PC-3 (cell line): ENCODE measurements around the gene SHROOM3. TPM values are rescaled to one million over a fixed set of nuclear protein-coding genes. Genes with fewer than 3 reads are reported as not detected.

Experiments used
- ATAC-seq: fragments of 200-7000 bp; cut with Tn5 transposase; 2 replicates; pipeline ENCODE4 v1.9.1; 2020; ENCODE audit warnings: mild to moderate bottlenecking, moderate library complexity
- BruUV-seq: library from RNA; stranded (reverse); fragments of 400-500 nt; replicated peaks from 2 replicates; lab custom pipeline; 2021; lab: Mats Ljungman, UMichigan
- CTCF ChIA-PET: fragments of 300-600 bp; sonication (Branson Sonifier 250); formaldehyde crosslinking; loops from one replicate; lab custom pipeline; 2022; ENCODE audit warnings: antibody characterized with exemption; lab: Charles Lee
- POLR2A ChIA-PET: fragments of 300-600 bp; sonication (Branson Sonifier 250); formaldehyde crosslinking; loops from one replicate; lab custom pipeline; 2022; ENCODE audit warnings: antibody characterized with exemption; ENCODE audit not compliant: unreplicated experiment; lab: Charles Lee
- DNase-seq: peaks from one replicate; pipeline ENCODE4 v3.0.0-alpha.2; 2015
- H2AFZ ChIP-seq: fragments of 300-600 bp; sonication (generic); 2 replicates; pipeline ENCODE4 v1.6.0; 2016; ENCODE audit warnings: antibody characterized with exemption, low read length
- H3F3A ChIP-seq: fragments of 300-600 bp; sonication (generic); one replicate; pipeline ENCODE4 v1.6.0; 2017; ENCODE audit warnings: antibody characterized with exemption, low read length, control low read depth, mild to moderate bottlenecking; ENCODE audit not compliant: unreplicated experiment
- H3K27ac ChIP-seq: fragments of 300-600 bp; sonication (generic); 2 replicates; pipeline ENCODE4 v1.5.1; 2016; ENCODE audit warnings: mild to moderate bottlenecking, low read length
- H3K27me3 ChIP-seq: fragments of 300-600 bp; sonication (generic); 2 replicates; pipeline ENCODE4 v1.6.1; 2016; ENCODE audit warnings: low read length, mixed read lengths
- H3K36me3 ChIP-seq: fragments of 300-600 bp; sonication (generic); 2 replicates; pipeline ENCODE4 v1.6.1; 2016; ENCODE audit warnings: low read depth, mixed run types, low read length, mixed read lengths
- H3K4me1 ChIP-seq: fragments of 300-600 bp; sonication (generic); 2 replicates; pipeline ENCODE4 v1.5.1; 2016; ENCODE audit warnings: low read length; ENCODE audit not compliant: insufficient read depth
- H3K4me2 ChIP-seq: fragments of 300-600 bp; sonication (generic); 2 replicates; pipeline ENCODE4 v1.6.0; 2016; ENCODE audit warnings: low read length
- H3K4me3 ChIP-seq: fragments of 300-600 bp; sonication (generic); 2 replicates; pipeline ENCODE4 v1.5.1; 2016; ENCODE audit warnings: mild to moderate bottlenecking, low read length, mixed read lengths
- H3K79me2 ChIP-seq: fragments of 300-600 bp; sonication (generic); 2 replicates; pipeline ENCODE4 v1.6.1; 2017; ENCODE audit warnings: low read length, mixed read lengths
- H3K9ac ChIP-seq: fragments of 300-600 bp; sonication (generic); 2 replicates; pipeline ENCODE4 v1.6.0; 2016; ENCODE audit warnings: mild to moderate bottlenecking, low read length
- H3K9me2 ChIP-seq: fragments of 300-600 bp; sonication (generic); replicated peaks from 2 replicates; pipeline ENCODE4 v1.6.1; 2016; ENCODE audit warnings: mixed run types, low read length, mixed read lengths
- H3K9me3 ChIP-seq: fragments of 300-600 bp; sonication (generic); 2 replicates; pipeline ENCODE4 v1.6.1; 2016; ENCODE audit warnings: low read length, mixed read lengths
- H4K20me1 ChIP-seq: fragments of 300-600 bp; sonication (generic); 2 replicates; pipeline ENCODE4 v1.6.1; 2016; ENCODE audit warnings: low read length, mixed read lengths
- EZH2 ChIP-seq: fragments of 300-600 bp; sonication (generic); IDR thresholded peaks from one replicate; pipeline ENCODE4 v1.6.1; 2017; ENCODE audit warnings: antibody characterized with exemption, mild to moderate bottlenecking, low read length; ENCODE audit not compliant: unreplicated experiment
- EZH2phosphoT487 ChIP-seq: fragments of 300-600 bp; sonication (generic); IDR thresholded peaks from 2 replicates; pipeline ENCODE4 v1.6.1; 2018; ENCODE audit warnings: mild to moderate bottlenecking, antibody characterized with exemption, low read length, borderline replicate concordance
- intact Hi-C: fragments of 100-400 bp; cut with micrococcal nuclease; formaldehyde crosslinking; loops from 2 replicates; pipeline ENCODE4 v1.9.0; 2023
- total RNA-seq: library from RNA; depleted of rRNA; stranded (reverse); fragments of >200 nt; gene quantifications from 2 replicates; pipeline ENCODE4 v1.2.3, GENCODE V29; 2014
- TF ChIP-seq, protein P1 (sequence below): fragments of 300-600 bp; sonication (generic); conservative IDR thresholded peaks from 2 replicates; pipeline ENCODE4 v1.5.1; 2017; ENCODE audit warnings: antibody characterized with exemption, low read depth, mild to moderate bottlenecking, low read length

The SHROOM3 gene
- total RNA-seq, 1 experiment from 2014 or later: 27.8 TPM

DNA sequence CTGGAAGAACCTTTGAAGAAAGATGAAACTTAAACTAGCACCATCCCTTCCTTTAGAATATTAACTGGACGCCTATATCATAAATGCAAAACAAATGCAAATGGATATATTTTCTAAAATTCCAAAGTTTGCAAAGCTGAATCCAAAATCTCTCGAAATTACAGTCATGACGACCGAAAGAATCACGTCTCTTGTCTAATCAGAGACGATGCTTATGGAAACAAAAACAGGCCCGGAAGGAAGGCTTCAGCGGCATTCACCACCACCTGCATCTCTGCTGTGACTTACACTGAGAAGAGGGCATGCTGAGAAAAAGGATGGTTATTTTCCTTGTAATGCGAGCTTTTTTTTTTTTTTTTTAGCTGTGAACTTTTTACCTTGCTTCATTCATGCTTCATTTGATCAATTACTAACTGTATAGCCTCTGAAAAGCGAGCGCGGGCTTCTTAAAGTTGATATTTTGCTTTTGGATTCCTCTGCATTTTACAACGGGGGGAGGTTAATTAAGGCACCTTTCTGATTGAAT lies 253.7 kb downstream of the SHROOM3 start:
- Histone ChIP-seq H3K9me3 (no peaks in the 10 kb centered on the region), H3K36me3 (no peaks in the 10 kb centered on the region), H3K4me1 (peaks cover 35% of the 10 kb centered on the region), H2AFZ (peak overlapping the region; percentile 82), H3K27me3 (no peaks in the 10 kb centered on the region), H3K79me2 (peaks cover 49% of the 10 kb centered on the region), H3K4me3 (peak overlapping the region; percentile 85), H4K20me1 (no peaks in the 10 kb centered on the region), H3K27ac (peak overlapping the region; percentile 71), H3K9ac (peak overlapping the region; percentile 90), H3K9me2 (no peaks in the 10 kb centered on the region), H3F3A (no peaks in the 10 kb centered on the region), H3K4me2 (peak overlapping the region; percentile 92)
- POLR2A ChIA-PET: interaction anchor here (0.6 to 0.7 kb wide), 3 partner anchors 15 to 24 kb away, joined by 4 to 6 read pairs (median 4); no protein-coding TSS in a partner anchor
- TSS peak; percentile 41 for BruUV-seq
- intact Hi-C loops: loop anchor here (2.0 kb wide), 1 partner anchor 24 kb away; no protein-coding TSS in a partner anchor
- CTCF ChIA-PET: interaction anchor here (0.6 kb wide), 1 partner anchor 115 kb away, joined by 5 read pairs; no protein-coding TSS in a partner anchor
- DNase-seq (peak; percentile 34), ATAC-seq (peak; percentile 21)
- no peak for TF ChIP-seq EZH2
- no peak for TF ChIP-seq EZH2phosphoT487
- TF ChIP-seq, protein P1, sequence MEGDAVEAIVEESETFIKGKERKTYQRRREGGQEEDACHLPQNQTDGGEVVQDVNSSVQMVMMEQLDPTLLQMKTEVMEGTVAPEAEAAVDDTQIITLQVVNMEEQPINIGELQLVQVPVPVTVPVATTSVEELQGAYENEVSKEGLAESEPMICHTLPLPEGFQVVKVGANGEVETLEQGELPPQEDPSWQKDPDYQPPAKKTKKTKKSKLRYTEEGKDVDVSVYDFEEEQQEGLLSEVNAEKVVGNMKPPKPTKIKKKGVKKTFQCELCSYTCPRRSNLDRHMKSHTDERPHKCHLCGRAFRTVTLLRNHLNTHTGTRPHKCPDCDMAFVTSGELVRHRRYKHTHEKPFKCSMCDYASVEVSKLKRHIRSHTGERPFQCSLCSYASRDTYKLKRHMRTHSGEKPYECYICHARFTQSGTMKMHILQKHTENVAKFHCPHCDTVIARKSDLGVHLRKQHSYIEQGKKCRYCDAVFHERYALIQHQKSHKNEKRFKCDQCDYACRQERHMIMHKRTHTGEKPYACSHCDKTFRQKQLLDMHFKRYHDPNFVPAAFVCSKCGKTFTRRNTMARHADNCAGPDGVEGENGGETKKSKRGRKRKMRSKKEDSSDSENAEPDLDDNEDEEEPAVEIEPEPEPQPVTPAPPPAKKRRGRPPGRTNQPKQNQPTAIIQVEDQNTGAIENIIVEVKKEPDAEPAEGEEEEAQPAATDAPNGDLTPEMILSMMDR: no peak

DNA sequence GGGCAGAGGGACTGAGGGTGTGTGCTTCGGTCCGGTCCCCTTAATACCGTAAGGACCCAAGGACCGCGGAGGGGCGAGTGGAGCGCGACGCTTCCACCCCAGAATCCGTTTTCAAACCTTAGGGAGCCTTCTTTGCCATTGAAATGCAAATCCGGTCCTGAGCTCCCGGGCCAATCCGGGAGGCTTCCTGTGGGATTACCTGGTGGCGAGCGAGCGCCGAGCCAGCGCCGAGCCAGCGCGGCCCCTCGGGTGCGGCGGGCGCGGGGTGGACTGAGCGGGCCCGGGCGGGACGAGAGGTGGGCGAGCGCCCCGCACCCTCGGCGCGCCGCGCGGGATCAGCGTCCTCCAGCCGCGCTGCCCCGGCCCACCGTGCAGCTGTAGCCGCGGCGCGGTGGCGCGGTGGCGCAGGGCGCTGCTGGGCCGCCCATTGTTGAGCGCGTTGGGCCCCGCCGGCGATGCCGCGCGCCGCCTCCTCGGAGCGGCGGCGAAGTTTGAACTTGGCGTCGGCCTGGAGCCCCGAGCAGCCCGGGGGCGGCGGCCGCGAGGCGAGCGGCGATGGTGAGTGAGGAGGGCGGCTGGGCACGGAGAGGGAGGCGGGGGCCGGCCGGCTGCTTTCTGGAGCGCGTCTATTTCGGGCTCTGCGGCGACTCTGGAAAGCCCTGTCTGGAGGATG lies 254.3 kb downstream of the SHROOM3 start:
- POLR2A ChIA-PET: interaction anchor here (0.7 kb wide), 1 partner anchor 24 kb away, joined by 6 read pairs; no protein-coding TSS in a partner anchor
- intact Hi-C loops: loop anchor here (2.0 kb wide), 1 partner anchor 24 kb away; no protein-coding TSS in a partner anchor
- H3K79me2 ChIP-seq: peaks cover 55% of the 10 kb centered on the region
- H3K36me3 ChIP-seq: no peaks in the 10 kb centered on the region
- H3K27me3 ChIP-seq: no peaks in the 10 kb centered on the region
- H3K27ac ChIP-seq: peak overlapping the region; percentile 71
- peak overlapping the region; percentile 90 for H3K9ac ChIP-seq
- H3K9me3 ChIP-seq: no peaks in the 10 kb centered on the region
- peak; percentile 54 for ATAC-seq
- peaks cover 41% of the 10 kb centered on the region for H3K4me1 ChIP-seq
- H2AFZ ChIP-seq: peak overlapping the region; percentile 82
- H4K20me1 ChIP-seq: no peaks in the 10 kb centered on the region
- no peaks in the 10 kb centered on the region for H3K9me2 ChIP-seq
- TF ChIP-seq, protein P1: no peak
- TF ChIP-seq EZH2phosphoT487 (no peak), EZH2 (no peak)
- peak overlapping the region; percentile 85 for H3K4me3 ChIP-seq
- DNase-seq: peak; percentile 65
- peak overlapping the region; percentile 92 for H3K4me2 ChIP-seq
- CTCF ChIA-PET: interaction anchor here (0.6 kb wide), 1 partner anchor 114 kb away, joined by 5 read pairs; no protein-coding TSS in a partner anchor
- BruUV-seq: no TSS peak
- no peaks in the 10 kb centered on the region for H3F3A ChIP-seq
